K562 (cell line): ENCODE measurements around the gene APC2. TPM values are rescaled to one million over a fixed set of nuclear protein-coding genes. Genes with fewer than 3 reads are reported as not detected.
A peak's percentile ranks its signal among the peaks of the same experiment; 100 is the strongest.

Experiments
- ATAC-seq: fragments of 200-7000 bp; cut with Tn5 transposase; 3 replicates; pipeline ENCODE4 v1.9.1; 2020; ENCODE audit warnings: moderate library complexity
- BruUV-seq: library from RNA; stranded (reverse); fragments of 400-500 nt; replicated peaks from 2 replicates; lab custom pipeline; 2021; lab: Mats Ljungman, UMichigan
- CTCF ChIA-PET: fragments of 300-600 bp; formaldehyde crosslinking; extraction: SDS; loops from one replicate; lab custom pipeline; 2021; ENCODE audit warnings: low intra/inter-chr PET ratio; lab: Yijun Ruan, JAX
- POLR2A ChIA-PET: fragments of 300-600, 350-650 bp; sonication (Branson Sonifier 250); formaldehyde crosslinking; extraction: SDS; loops from one replicate; lab custom pipeline; 2021; ENCODE audit warnings: antibody characterized with exemption, inconsistent platforms; lab: Yijun Ruan, JAX
- DNase-seq, 4 experiments: peaks; one replicate each; pipeline versions ENCODE4 v3.0.0 to v3.0.0-alpha.2; 2011 to 2018; ENCODE audit warnings: low spot score in 3 of 4, mixed read lengths in 3 of 4; ENCODE audit errors: extremely low read depth in 1 of 4
- FAIRE-seq: peaks from 2 replicates; lab custom pipeline; 2011; peaks lifted over from hg19 to GRCh38; lab: Jason Lieb, UNC
- H2AFZ ChIP-seq: 2 replicates; pipeline ENCODE4 v1.6.0; 2011; ENCODE audit warnings: low read depth, low read length, control low read depth, inconsistent platforms
- H3K27ac ChIP-seq: fragments of 200-600 bp; 3 replicates; pipeline ENCODE4 v1.8.0; 2011; ENCODE audit warnings: low read depth, mild to moderate bottlenecking, control low read depth, inconsistent platforms, low read length, moderate library complexity, mixed read lengths; ENCODE audit errors: extremely low read depth
- H3K27me3 ChIP-seq, 2 experiments: fragments of 300-600 bp in 1 of 2; 2 replicates in 1 of 2; 3 replicates in 1 of 2; pipeline versions ENCODE4 v1.6.0 to v1.8.0; 2011; ENCODE audit warnings: inconsistent platforms in 2 of 2, low read length in 2 of 2, mild to moderate bottlenecking in 1 of 2, mixed read lengths in 1 of 2, moderate library complexity in 1 of 2; ENCODE audit not compliant: control insufficient read depth in 2 of 2, insufficient read depth in 2 of 2
- H3K36me3 ChIP-seq: fragments of 300-600 bp; 3 replicates; pipeline ENCODE4 v1.8.0; 2011; ENCODE audit warnings: mild to moderate bottlenecking, low read length, inconsistent platforms; ENCODE audit not compliant: control insufficient read depth, insufficient read depth
- H3K4me1 ChIP-seq, 2 experiments: fragments of 200-600 bp in 1 of 2; replicated peaks in 1 of 2; 2 replicates in 1 of 2; 3 replicates in 1 of 2; pipeline versions ENCODE4 v1.5.1 to v1.8.0; 2011; ENCODE audit warnings: inconsistent platforms in 2 of 2, low read length in 2 of 2, mild to moderate bottlenecking in 1 of 2, mixed read lengths in 1 of 2, moderate library complexity in 1 of 2; ENCODE audit not compliant: control insufficient read depth in 2 of 2, insufficient read depth in 2 of 2
- H3K4me2 ChIP-seq: 2 replicates; pipeline ENCODE4 v1.6.1; 2011; ENCODE audit warnings: low read length, control low read depth, inconsistent platforms, mixed read lengths; ENCODE audit not compliant: insufficient read depth
- H3K4me3 ChIP-seq: fragments of 200-600 bp; sonication (generic), shearing (Covaris generic); 2 replicates; pipeline ENCODE4 v1.5.1; 2016; ENCODE audit warnings: control low read depth, inconsistent platforms
- H3K79me2 ChIP-seq: fragments of 200-600 bp; 3 replicates; pipeline ENCODE4 v1.8.0; 2011; ENCODE audit warnings: low read length, inconsistent platforms; ENCODE audit not compliant: control insufficient read depth, insufficient read depth
- H3K9ac ChIP-seq, 2 experiments: 2 replicates each; pipeline versions ENCODE4 v1.6.0 to v1.6.1; 2011; ENCODE audit warnings: low read depth in 2 of 2, low read length in 2 of 2, control low read depth in 1 of 2, inconsistent platforms in 1 of 2, mild to moderate bottlenecking in 1 of 2, mixed read lengths in 1 of 2; ENCODE audit not compliant: insufficient read depth in 1 of 2
- H3K9me1 ChIP-seq: one replicate; pipeline ENCODE4 v1.6.0; 2011; ENCODE audit warnings: inconsistent platforms, mild to moderate bottlenecking, low read length, moderate library complexity; ENCODE audit not compliant: control insufficient read depth, insufficient read depth
- H3K9me3 ChIP-seq: replicated peaks from 2 replicates; pipeline ENCODE4 v1.5.1; 2011; ENCODE audit warnings: low read depth, low read length, inconsistent platforms; ENCODE audit not compliant: control insufficient read depth, insufficient read depth
- H4K20me1 ChIP-seq: replicated peaks from 2 replicates; pipeline ENCODE4 v1.6.1; 2011; ENCODE audit warnings: low read length, inconsistent platforms, mixed read lengths; ENCODE audit not compliant: control insufficient read depth, insufficient read depth
- ATF7 ChIP-seq: fragments of 450-650 bp; IDR thresholded peaks from 2 replicates; pipeline ENCODE4 v1.7.1; 2014; ENCODE audit warnings: mild to moderate bottlenecking, moderate library complexity
- CBFA2T2 ChIP-seq: fragments of 450-650 bp; conservative IDR thresholded peaks from 2 replicates; pipeline ENCODE4 v1.6.1; 2017; ENCODE audit warnings: mild to moderate bottlenecking
- CEBPB ChIP-seq: fragments of 450-650 bp; IDR thresholded peaks from 2 replicates; pipeline ENCODE4 v1.6.1; 2016; ENCODE audit warnings: missing genetic modification characterization, missing compliant biosample characterization
- CEBPG ChIP-seq, 3 experiments: fragments of 200-800 bp in 1 of 3; sonication (Bioruptor generic) in 1 of 3; sonication (generic) in 1 of 3; formaldehyde crosslinking in 1 of 3; IDR thresholded peaks in 2 of 3; conservative IDR thresholded peaks in 1 of 3; 2 replicates each; pipeline versions ENCODE4 v1.6.1 to v1.8.0; 2016 to 2022; ENCODE audit warnings: missing compliant biosample characterization in 2 of 3, missing genetic modification characterization in 2 of 3, mild to moderate bottlenecking in 1 of 3, missing genetic modification reagents in 1 of 3
- ERF ChIP-seq: fragments of 450-650 bp; formaldehyde crosslinking; IDR thresholded peaks from 2 replicates; pipeline ENCODE4 v1.4.0; 2020; ENCODE audit warnings: mild to moderate bottlenecking, mixed read lengths
- FOXA3 ChIP-seq, 2 experiments: fragments of 450-650 bp in 1 of 2; sonication (generic) in 1 of 2; formaldehyde crosslinking; IDR thresholded peaks in 1 of 2; conservative IDR thresholded peaks in 1 of 2; 2 replicates each; pipeline versions ENCODE4 v1.4.0 to v1.8.0; 2020 to 2022; ENCODE audit warnings: mild to moderate bottlenecking in 2 of 2, missing genetic modification reagents in 1 of 2
- FOXP1 ChIP-seq: sonication (generic); formaldehyde crosslinking; IDR thresholded peaks from 2 replicates; pipeline ENCODE4 v1.8.0; 2022; ENCODE audit warnings: mild to moderate bottlenecking, missing genetic modification reagents
- MCM7 ChIP-seq, 2 experiments: fragments of 450-650 bp; IDR thresholded peaks; 2 replicates each; pipeline ENCODE4 v1.6.1; 2016 to 2018
- MTA3 ChIP-seq: fragments of 450-650 bp; formaldehyde crosslinking; IDR thresholded peaks from 2 replicates; pipeline ENCODE4 v1.6.1; 2017; ENCODE audit warnings: mild to moderate bottlenecking, borderline replicate concordance
- NFYB ChIP-seq: IDR thresholded peaks from 2 replicates; pipeline ENCODE4 v1.6.1; 2011; ENCODE audit warnings: mild to moderate bottlenecking, moderate library complexity; ENCODE audit not compliant: insufficient read length; ENCODE audit errors: extremely low read depth
- RAD51 ChIP-seq: fragments of 450-650 bp; IDR thresholded peaks from 2 replicates; pipeline ENCODE4 v1.7.1; 2016; ENCODE audit warnings: low read depth, mild to moderate bottlenecking, borderline replicate concordance
- TARDBP ChIP-seq: fragments of 450-650 bp; IDR thresholded peaks from 2 replicates; pipeline ENCODE4 v1.6.1; 2016
- TRIM28 ChIP-seq: fragments of 450-650 bp; IDR thresholded peaks from 2 replicates; pipeline ENCODE4 v1.6.1; 2017
- ZBTB12 ChIP-seq: fragments of 250-450 bp; sonication (Bioruptor Pico); IDR thresholded peaks from 2 replicates; pipeline ENCODE4 v1.4.0; 2020
- ZNF212 ChIP-seq: fragments of 450-650 bp; formaldehyde crosslinking; IDR thresholded peaks from 2 replicates; pipeline ENCODE4 v1.4.0; 2020; ENCODE audit warnings: mild to moderate bottlenecking
- ZNF507 ChIP-seq: conservative IDR thresholded peaks from 2 replicates; pipeline ENCODE4 v1.6.1; 2017; ENCODE audit warnings: missing genetic modification characterization, missing compliant biosample characterization
- ZNF699 ChIP-seq: fragments of 250-450 bp; sonication (Bioruptor Pico); IDR thresholded peaks from 2 replicates; pipeline ENCODE4 v1.8.0; 2021; ENCODE audit warnings: mild to moderate bottlenecking, moderate library complexity; ENCODE audit not compliant: insufficient replicate concordance
- WGBS: fragments of 100-300 bp; shearing (Covaris generic); methylation state at CpG from one replicate; pipeline ENCODE4 v1.1.6; 2016; ENCODE audit warnings: low coverage, mixed read lengths; ENCODE audit not compliant: insufficient coverage; ENCODE audit errors: missing lambda C conversion rate; 5-methylcytosine and 5-hydroxymethylcytosine counted together
- in situ Hi-C: fragments of 300-500 bp; cut with MboI; formaldehyde crosslinking; loops from 4 replicates; pipeline ENCODE4 v1.15.0; 2018; ENCODE audit warnings: inconsistent platforms, mixed read lengths
- intact Hi-C: fragments of 100-400 bp; cut with micrococcal nuclease; formaldehyde crosslinking; loops from 2 replicates; pipeline ENCODE4 v1.14.2; 2022
- polyA plus RNA-seq, 8 experiments: library from polyadenylated mRNA; depleted of rRNA in 4 of 8; stranded (reverse) in 5 of 8; unstranded in 3 of 8; fragments of >200 nt; fragmentation: Nextera tagmentation in 2 of 8; fragmentation: Illumina TruSeq in 1 of 8; extraction: Ambion mirVana in 2 of 8; extraction: Trizol in 1 of 8; gene quantifications; 2 replicates each; pipeline versions ENCODE4 v1.2.1 to v1.2.3, GENCODE V29; 2011 to 2014; ENCODE audit warnings: inconsistent platforms in 1 of 8, missing spikeins in 1 of 8
- total RNA-seq, 7 experiments: library from RNA; depleted of rRNA in 6 of 7; stranded (reverse); fragments of >200 nt in 6 of 7; fragmentation: Illumina TruSeq in 2 of 7; extraction: Trizol in 2 of 7; gene quantifications; 2 replicates each; pipeline versions ENCODE4 v1.2.1 to v1.2.3, GENCODE V29; 2011 to 2021; ENCODE audit warnings: low replicate concordance in 1 of 7
- TF ChIP-seq, protein P1 (sequence below): fragments of 450-650 bp; formaldehyde crosslinking; IDR thresholded peaks from 2 replicates; pipeline ENCODE4 v1.4.0; 2020; ENCODE audit warnings: mild to moderate bottlenecking
- TF ChIP-seq, protein P2 (sequence below), 2 experiments: fragments of 450-650 bp in 1 of 2; sonication (generic) in 1 of 2; formaldehyde crosslinking in 1 of 2; IDR thresholded peaks in 1 of 2; conservative IDR thresholded peaks in 1 of 2; 2 replicates each; pipeline versions ENCODE4 v1.6.1 to v1.8.1; 2016 to 2023; ENCODE audit warnings: mild to moderate bottlenecking in 2 of 2, moderate library complexity in 2 of 2, inconsistent platforms in 1 of 2, missing genetic modification reagents in 1 of 2

Gene APC2
- total and polyA plus RNA-seq, 9 of the 15 experiments (the other 6 are each of a cell fraction or from before 2014, with no cell fraction given): 0.01 to 0.40 (median 0.05) TPM; not detected in 3

- Histone ChIP-seq H3K9me1 (no peaks in the 10 kb centered on the region), H3K4me3 (no peak overlapping the region), H2AFZ (no peak overlapping the region), H3K4me2 (no peak overlapping the region), H3K27me3 (0 out of 5 replicates have a peak, but pooled peaks cover 0 to 5% of the 10 kb centered on the region in 2 experiments), H4K20me1 (no peaks in the 10 kb centered on the region), H3K4me1 (peaks cover 0 to 43% of the 10 kb centered on the region in 2 experiments), H3K9me3 (peaks cover 3% of the 10 kb centered on the region), H3K27ac (no peak overlapping the region), H3K9ac (no peak overlapping the region), H3K79me2 (peaks cover 11% of the 10 kb centered on the region; the same call in 2 of the 3 replicates), H3K36me3 (no peaks in the 10 kb centered on the region)
- ATAC-seq: peak; percentile 24; the same call in 1 of the 3 replicates
- in situ Hi-C loops: no loop called here
- no TSS peak for BruUV-seq
- WGBS: 27% methylated on average over 8 of the region's 8 CpGs
- intact Hi-C loops: no loop called here
- peak; percentile 45 to 72 (median 54) for DNase-seq
- FAIRE-seq: no peak
- ChIA-PET CTCF (no interaction called here), POLR2A (no interaction called here)
- no peak for TF ChIP-seq MCM7 (IDR thresholded peaks at IDR 0.05)
- TF ChIP-seq RAD51: peak; percentile 79
- 0 out of 4 replicates have a peak, but pooled peaks of 1 of the 2 experiments have one; percentile 9 for TF ChIP-seq FOXA3 (CRISPR knock-in tag; conservative IDR thresholded peaks at IDR 0.05 in 1 of 2, IDR thresholded peaks at IDR 0.05 in 1 of 2)
- TF ChIP-seq CEBPB (tag): 0 out of 2 replicates have a peak, but pooled peaks have one; percentile 24
- TF ChIP-seq, protein P1, sequence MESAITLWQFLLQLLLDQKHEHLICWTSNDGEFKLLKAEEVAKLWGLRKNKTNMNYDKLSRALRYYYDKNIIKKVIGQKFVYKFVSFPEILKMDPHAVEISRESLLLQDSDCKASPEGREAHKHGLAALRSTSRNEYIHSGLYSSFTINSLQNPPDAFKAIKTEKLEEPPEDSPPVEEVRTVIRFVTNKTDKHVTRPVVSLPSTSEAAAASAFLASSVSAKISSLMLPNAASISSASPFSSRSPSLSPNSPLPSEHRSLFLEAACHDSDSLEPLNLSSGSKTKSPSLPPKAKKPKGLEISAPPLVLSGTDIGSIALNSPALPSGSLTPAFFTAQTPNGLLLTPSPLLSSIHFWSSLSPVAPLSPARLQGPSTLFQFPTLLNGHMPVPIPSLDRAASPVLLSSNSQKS (CRISPR knock-in tag): no peak
- no peak for TF ChIP-seq TARDBP
- peak; percentile 14; the same call in 1 of the 2 replicates for TF ChIP-seq CBFA2T2
- TF ChIP-seq ATF7: peak; percentile 66; the same call in 1 of the 2 replicates
- TF ChIP-seq MTA3: no peak
- no peak for TF ChIP-seq ZBTB12 (CRISPR knock-in tag)
- 0 out of 2 replicates have a peak, but pooled peaks have one; percentile 21 for TF ChIP-seq TRIM28
- TF ChIP-seq NFYB: peak; percentile 75
- no peak for TF ChIP-seq ERF (CRISPR knock-in tag)
- TF ChIP-seq, protein P2, sequence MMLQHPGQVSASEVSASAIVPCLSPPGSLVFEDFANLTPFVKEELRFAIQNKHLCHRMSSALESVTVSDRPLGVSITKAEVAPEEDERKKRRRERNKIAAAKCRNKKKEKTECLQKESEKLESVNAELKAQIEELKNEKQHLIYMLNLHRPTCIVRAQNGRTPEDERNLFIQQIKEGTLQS (IDR thresholded peaks at IDR 0.05): peak; percentile 73
- TF ChIP-seq, protein P2 (CRISPR knock-in tag; conservative IDR thresholded peaks at IDR 0.05): no peak
- TF ChIP-seq ZNF212 (CRISPR knock-in tag): no peak
- TF ChIP-seq CEBPG (CRISPR knock-in tag; IDR thresholded peaks at IDR 0.05): peak; percentile 65
- TF ChIP-seq CEBPG (tag; conservative IDR thresholded peaks at IDR 0.05 in 1 of 2, IDR thresholded peaks at IDR 0.05 in 1 of 2): no peak
- no peak for TF ChIP-seq ZNF699 (CRISPR knock-in tag)
- TF ChIP-seq ZNF507: no peak
- no peak for TF ChIP-seq FOXP1 (CRISPR knock-in tag)
Observed at GRCh38 chr19:1516395-1516753, 66.5 kb downstream of the APC2 start.
